PC-3 (cell line): ENCODE results near the gene TLE5. TPM values are rescaled to one million over a fixed set of nuclear protein-coding genes. Genes with fewer than 3 reads are reported as not detected.

ENCODE experiments used
- ATAC-seq: fragments of 200-7000 bp; cut with Tn5 transposase; 2 replicates; pipeline ENCODE4 v1.9.1; 2020; ENCODE audit warnings: mild to moderate bottlenecking, moderate library complexity
- BruUV-seq: library from RNA; stranded (reverse); fragments of 400-500 nt; replicated peaks from 2 replicates; lab custom pipeline; 2021; lab: Mats Ljungman, UMichigan
- CTCF ChIA-PET: fragments of 300-600 bp; sonication (Branson Sonifier 250); formaldehyde crosslinking; loops from one replicate; lab custom pipeline; 2022; ENCODE audit warnings: antibody characterized with exemption; lab: Charles Lee
- POLR2A ChIA-PET: fragments of 300-600 bp; sonication (Branson Sonifier 250); formaldehyde crosslinking; loops from one replicate; lab custom pipeline; 2022; ENCODE audit warnings: antibody characterized with exemption; ENCODE audit not compliant: unreplicated experiment; lab: Charles Lee
- DNase-seq: peaks from one replicate; pipeline ENCODE4 v3.0.0-alpha.2; 2015
- H2AFZ ChIP-seq: fragments of 300-600 bp; sonication (generic); 2 replicates; pipeline ENCODE4 v1.6.0; 2016; ENCODE audit warnings: antibody characterized with exemption, low read length
- H3F3A ChIP-seq: fragments of 300-600 bp; sonication (generic); one replicate; pipeline ENCODE4 v1.6.0; 2017; ENCODE audit warnings: antibody characterized with exemption, low read length, control low read depth, mild to moderate bottlenecking; ENCODE audit not compliant: unreplicated experiment
- H3K27ac ChIP-seq: fragments of 300-600 bp; sonication (generic); 2 replicates; pipeline ENCODE4 v1.5.1; 2016; ENCODE audit warnings: mild to moderate bottlenecking, low read length
- H3K27me3 ChIP-seq: fragments of 300-600 bp; sonication (generic); 2 replicates; pipeline ENCODE4 v1.6.1; 2016; ENCODE audit warnings: low read length, mixed read lengths
- H3K36me3 ChIP-seq: fragments of 300-600 bp; sonication (generic); 2 replicates; pipeline ENCODE4 v1.6.1; 2016; ENCODE audit warnings: low read depth, mixed run types, low read length, mixed read lengths
- H3K4me1 ChIP-seq: fragments of 300-600 bp; sonication (generic); 2 replicates; pipeline ENCODE4 v1.5.1; 2016; ENCODE audit warnings: low read length; ENCODE audit not compliant: insufficient read depth
- H3K4me2 ChIP-seq: fragments of 300-600 bp; sonication (generic); 2 replicates; pipeline ENCODE4 v1.6.0; 2016; ENCODE audit warnings: low read length
- H3K4me3 ChIP-seq: fragments of 300-600 bp; sonication (generic); 2 replicates; pipeline ENCODE4 v1.5.1; 2016; ENCODE audit warnings: mild to moderate bottlenecking, low read length, mixed read lengths
- H3K79me2 ChIP-seq: fragments of 300-600 bp; sonication (generic); 2 replicates; pipeline ENCODE4 v1.6.1; 2017; ENCODE audit warnings: low read length, mixed read lengths
- H3K9ac ChIP-seq: fragments of 300-600 bp; sonication (generic); 2 replicates; pipeline ENCODE4 v1.6.0; 2016; ENCODE audit warnings: mild to moderate bottlenecking, low read length
- H3K9me2 ChIP-seq: fragments of 300-600 bp; sonication (generic); replicated peaks from 2 replicates; pipeline ENCODE4 v1.6.1; 2016; ENCODE audit warnings: mixed run types, low read length, mixed read lengths
- H3K9me3 ChIP-seq: fragments of 300-600 bp; sonication (generic); 2 replicates; pipeline ENCODE4 v1.6.1; 2016; ENCODE audit warnings: low read length, mixed read lengths
- H4K20me1 ChIP-seq: fragments of 300-600 bp; sonication (generic); 2 replicates; pipeline ENCODE4 v1.6.1; 2016; ENCODE audit warnings: low read length, mixed read lengths
- EZH2 ChIP-seq: fragments of 300-600 bp; sonication (generic); IDR thresholded peaks from one replicate; pipeline ENCODE4 v1.6.1; 2017; ENCODE audit warnings: antibody characterized with exemption, mild to moderate bottlenecking, low read length; ENCODE audit not compliant: unreplicated experiment
- EZH2phosphoT487 ChIP-seq: fragments of 300-600 bp; sonication (generic); IDR thresholded peaks from 2 replicates; pipeline ENCODE4 v1.6.1; 2018; ENCODE audit warnings: mild to moderate bottlenecking, antibody characterized with exemption, low read length, borderline replicate concordance
- intact Hi-C: fragments of 100-400 bp; cut with micrococcal nuclease; formaldehyde crosslinking; loops from 2 replicates; pipeline ENCODE4 v1.9.0; 2023
- total RNA-seq: library from RNA; depleted of rRNA; stranded (reverse); fragments of >200 nt; gene quantifications from 2 replicates; pipeline ENCODE4 v1.2.3, GENCODE V29; 2014
- TF ChIP-seq, protein P1 (sequence below): fragments of 300-600 bp; sonication (generic); conservative IDR thresholded peaks from 2 replicates; pipeline ENCODE4 v1.5.1; 2017; ENCODE audit warnings: antibody characterized with exemption, low read depth, mild to moderate bottlenecking, low read length

Gene TLE5
- total RNA-seq, 1 experiment from 2014 or later, result 351 TPM

DNA sequence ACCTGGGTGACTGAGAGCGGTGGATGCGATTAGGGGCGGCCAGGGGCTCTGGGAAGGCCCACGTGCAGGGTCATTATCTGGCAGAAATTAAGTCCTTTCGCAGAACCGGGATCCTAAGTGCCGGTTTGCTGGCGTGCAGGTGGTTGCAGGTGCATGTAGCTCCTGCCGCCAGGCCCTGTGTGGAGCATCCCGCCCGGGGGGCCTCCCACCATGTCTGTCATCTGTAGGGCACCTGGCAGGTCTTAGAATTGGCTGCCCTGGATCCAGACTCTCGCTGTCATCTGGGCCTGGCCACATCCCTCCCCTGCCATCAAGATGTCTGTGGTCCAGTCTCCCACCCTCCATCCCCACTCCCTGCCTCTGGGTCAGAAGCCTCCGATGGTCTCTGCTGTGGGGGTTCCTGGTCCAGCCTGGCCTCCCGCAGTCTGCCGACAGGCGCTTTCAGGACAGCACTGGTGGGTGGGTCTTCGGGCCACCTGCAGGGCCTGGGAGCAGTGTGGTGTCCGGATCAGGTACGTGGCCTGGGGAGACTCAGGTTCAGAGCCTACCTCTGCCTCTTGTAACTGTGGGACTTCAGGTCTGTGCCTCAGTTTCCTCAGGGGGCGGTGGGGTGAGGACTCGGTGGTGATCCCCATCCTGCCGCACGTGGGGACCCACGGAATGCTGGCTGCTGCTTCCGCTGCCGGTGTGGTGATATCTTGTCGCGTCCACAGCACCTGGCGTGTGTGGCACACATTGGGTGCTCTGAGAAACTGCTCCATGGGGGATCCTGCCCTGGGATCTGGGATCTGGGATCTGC lies 37.3 kb upstream of the TLE5 start:
- Histone ChIP-seq H3K27ac (no peak overlapping the region), H2AFZ (no peak overlapping the region), H3K4me2 (no peak overlapping the region), H3K36me3 (no peaks in the 10 kb centered on the region), H3K79me2 (peaks cover 93% of the 10 kb centered on the region), H3F3A (no peaks in the 10 kb centered on the region), H3K9me3 (no peaks in the 10 kb centered on the region), H3K27me3 (no peaks in the 10 kb centered on the region), H3K4me1 (peaks cover 7% of the 10 kb centered on the region; the same call in 1 of the 2 replicates), H3K4me3 (no peak overlapping the region), H3K9me2 (no peaks in the 10 kb centered on the region), H3K9ac (no peak overlapping the region), H4K20me1 (peaks cover 9% of the 10 kb centered on the region; the same call in 1 of the 2 replicates)
- ChIA-PET POLR2A (no interaction called here), CTCF (no interaction called here)
- TF ChIP-seq EZH2phosphoT487 (no peak), EZH2 (no peak)
- TF ChIP-seq, protein P1, sequence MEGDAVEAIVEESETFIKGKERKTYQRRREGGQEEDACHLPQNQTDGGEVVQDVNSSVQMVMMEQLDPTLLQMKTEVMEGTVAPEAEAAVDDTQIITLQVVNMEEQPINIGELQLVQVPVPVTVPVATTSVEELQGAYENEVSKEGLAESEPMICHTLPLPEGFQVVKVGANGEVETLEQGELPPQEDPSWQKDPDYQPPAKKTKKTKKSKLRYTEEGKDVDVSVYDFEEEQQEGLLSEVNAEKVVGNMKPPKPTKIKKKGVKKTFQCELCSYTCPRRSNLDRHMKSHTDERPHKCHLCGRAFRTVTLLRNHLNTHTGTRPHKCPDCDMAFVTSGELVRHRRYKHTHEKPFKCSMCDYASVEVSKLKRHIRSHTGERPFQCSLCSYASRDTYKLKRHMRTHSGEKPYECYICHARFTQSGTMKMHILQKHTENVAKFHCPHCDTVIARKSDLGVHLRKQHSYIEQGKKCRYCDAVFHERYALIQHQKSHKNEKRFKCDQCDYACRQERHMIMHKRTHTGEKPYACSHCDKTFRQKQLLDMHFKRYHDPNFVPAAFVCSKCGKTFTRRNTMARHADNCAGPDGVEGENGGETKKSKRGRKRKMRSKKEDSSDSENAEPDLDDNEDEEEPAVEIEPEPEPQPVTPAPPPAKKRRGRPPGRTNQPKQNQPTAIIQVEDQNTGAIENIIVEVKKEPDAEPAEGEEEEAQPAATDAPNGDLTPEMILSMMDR, result no peak
- no TSS peak for BruUV-seq
- intact Hi-C loops, result loop anchor here (10.0 kb wide), 1 partner anchor 145 kb away; no protein-coding TSS in a partner anchor
- DNase-seq (no peak), ATAC-seq (no peak)

DNA sequence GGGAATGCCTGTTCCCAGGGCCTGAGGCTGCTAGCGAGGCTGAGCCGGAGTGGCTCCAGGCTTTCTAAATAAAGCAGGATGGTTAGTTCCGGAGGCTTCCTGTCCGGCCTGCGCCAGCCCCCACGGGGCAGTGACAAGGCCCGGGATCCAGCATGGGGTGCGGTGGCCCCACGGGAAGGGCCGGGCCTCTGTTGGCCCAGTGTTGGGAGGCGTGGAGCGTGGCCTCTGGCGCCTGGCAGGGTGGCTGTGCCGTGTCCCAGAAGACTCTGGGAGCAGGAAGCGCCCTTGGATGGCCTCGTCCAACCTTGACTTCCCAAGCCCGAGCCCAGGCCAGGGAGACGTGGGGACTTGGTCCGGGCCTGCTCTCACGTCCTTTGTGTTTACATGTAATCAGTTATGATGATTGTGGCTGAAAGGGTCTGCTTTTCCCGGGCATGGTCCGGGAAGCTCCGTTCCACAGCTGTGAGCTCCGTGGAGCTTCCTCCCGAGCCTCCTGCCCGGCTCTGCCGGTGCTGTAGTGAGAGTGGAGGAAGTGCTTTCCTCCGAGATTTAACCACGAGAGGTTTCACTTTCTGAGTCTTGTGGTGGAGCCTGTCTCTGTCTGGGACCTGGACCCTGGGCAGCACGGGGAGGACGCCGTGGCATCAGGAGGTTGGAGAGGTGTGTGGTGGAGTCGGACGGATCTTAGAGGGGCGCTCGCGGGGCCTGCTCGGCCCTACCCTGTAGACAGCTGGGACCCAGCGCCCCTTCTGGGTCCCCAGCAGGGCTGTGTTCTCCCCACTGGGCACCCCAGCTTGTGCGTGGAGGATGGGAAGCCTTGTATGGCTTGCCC lies 36.4 kb upstream of the TLE5 start:
- BruUV-seq, result no TSS peak
- Histone ChIP-seq H3K27me3 (no peaks in the 10 kb centered on the region), H3K36me3 (no peaks in the 10 kb centered on the region), H3K27ac (no peak overlapping the region), H3K4me2 (no peak overlapping the region), H2AFZ (no peak overlapping the region), H3K9me2 (no peaks in the 10 kb centered on the region), H3K9me3 (no peaks in the 10 kb centered on the region), H3F3A (no peaks in the 10 kb centered on the region), H3K4me3 (no peak overlapping the region), H4K20me1 (peaks cover 9% of the 10 kb centered on the region; the same call in 1 of the 2 replicates), H3K9ac (no peak overlapping the region), H3K4me1 (peaks cover 7% of the 10 kb centered on the region; the same call in 1 of the 2 replicates), H3K79me2 (peaks cover 86% of the 10 kb centered on the region)
- intact Hi-C loops, result loop anchor here (10.0 kb wide), 1 partner anchor 144 kb away; no protein-coding TSS in a partner anchor
- TF ChIP-seq, protein P1, result no peak
- TF ChIP-seq EZH2, result no peak
- no peak for TF ChIP-seq EZH2phosphoT487
- ATAC-seq (no peak), DNase-seq (no peak)
- CTCF ChIA-PET, result no interaction called here
- POLR2A ChIA-PET, result no interaction called here
